CD4-positive, CD25-positive, alpha-beta regulatory T cell (primary cell): Measurements from ENCODE around the gene PTPRG. TPM values are rescaled to one million over a fixed set of nuclear protein-coding genes. Genes with fewer than 3 reads are reported as not detected.

ENCODE experiments used
- ATAC-seq, 2 donors: fragments of 150-1000 bp; cut with Tn5 transposase; one replicate each; pipeline ENCODE4 v1.10.0; 2021; ENCODE audit warnings: low read depth in 2 of 2, moderate number of reproducible peaks in 2 of 2, moderate library complexity in 1 of 2
- DNase-seq, 3 donors: peaks; one replicate each; pipeline versions ENCODE4 v3.0.0 to v3.0.0-alpha.2; 2012 to 2022; ENCODE audit warnings: mixed read lengths in 1 of 3
- H3K27ac ChIP-seq: one replicate; pipeline ENCODE4 v1.7.0; 2013; ENCODE audit warnings: mild to moderate bottlenecking, low read length; ENCODE audit not compliant: insufficient read depth, poor library complexity, severe bottlenecking
- H3K27me3 ChIP-seq: one replicate; pipeline ENCODE4 v1.7.0; 2013; ENCODE audit warnings: low read length; ENCODE audit not compliant: control insufficient read depth, insufficient read depth
- H3K36me3 ChIP-seq: one replicate; pipeline ENCODE4 v1.7.0; 2013; ENCODE audit warnings: mild to moderate bottlenecking, low read length, moderate library complexity; ENCODE audit not compliant: control insufficient read depth, insufficient read depth
- H3K4me1 ChIP-seq: 2 replicates; pipeline ENCODE4 v1.7.0; 2013; ENCODE audit warnings: mild to moderate bottlenecking, low read length; ENCODE audit not compliant: insufficient read depth, control insufficient read depth, poor library complexity, severe bottlenecking
- H3K4me3 ChIP-seq: one replicate; pipeline ENCODE4 v1.7.0; 2013; ENCODE audit warnings: low read depth, mild to moderate bottlenecking, low read length, moderate library complexity
- H3K9me3 ChIP-seq, 2 experiments: 1 replicate in 1 of 2; 2 replicates in 1 of 2; pipeline ENCODE4 v1.7.0; 2013; ENCODE audit warnings: low read length in 2 of 2, mild to moderate bottlenecking in 1 of 2, moderate library complexity in 1 of 2; ENCODE audit not compliant: control insufficient read depth in 2 of 2
- H3K27ac Mint-ChIP-seq, 3 donors: one replicate each; pipeline ENCODE4 v1.8.0; 2020 to 2022; ENCODE audit warnings: mild to moderate bottlenecking in 3 of 3, mixed read lengths in 3 of 3, moderate library complexity in 2 of 3
- H3K27me3 Mint-ChIP-seq: one replicate; pipeline ENCODE4 v1.8.0; 2022; ENCODE audit warnings: mild to moderate bottlenecking, mixed read lengths
- H3K36me3 Mint-ChIP-seq: one replicate; pipeline ENCODE4 v1.8.0; 2020; ENCODE audit warnings: mixed read lengths
- H3K4me1 Mint-ChIP-seq, 4 donors: one replicate each; pipeline ENCODE4 v1.8.0; 2020 to 2022; ENCODE audit warnings: mixed read lengths in 4 of 4, mild to moderate bottlenecking in 1 of 4
- H3K4me3 Mint-ChIP-seq, 4 donors: one replicate each; pipeline ENCODE4 v1.8.0; 2020 to 2022; ENCODE audit warnings: mild to moderate bottlenecking in 4 of 4, mixed read lengths in 4 of 4, moderate library complexity in 3 of 4
- H3K9me3 Mint-ChIP-seq, 7 donors: one replicate each; pipeline ENCODE4 v1.8.0; 2020 to 2022; ENCODE audit warnings: mixed read lengths in 7 of 7, mild to moderate bottlenecking in 3 of 7, moderate library complexity in 2 of 7
- polyA plus RNA-seq, 4 donors: library from polyadenylated mRNA; unstranded; fragments of 300-500 nt; fragmentation: Illumina TruSeq; gene quantifications; one replicate each; pipeline ENCODE4 v1.2.3, GENCODE V29; 2021
- total RNA-seq: library from RNA; stranded (reverse); gene quantifications from one replicate; pipeline ENCODE4 v1.2.3, GENCODE V29; 2022

Gene PTPRG
- total and polyA plus RNA-seq, 5 donors from 2014 or later: not detected

DNA sequence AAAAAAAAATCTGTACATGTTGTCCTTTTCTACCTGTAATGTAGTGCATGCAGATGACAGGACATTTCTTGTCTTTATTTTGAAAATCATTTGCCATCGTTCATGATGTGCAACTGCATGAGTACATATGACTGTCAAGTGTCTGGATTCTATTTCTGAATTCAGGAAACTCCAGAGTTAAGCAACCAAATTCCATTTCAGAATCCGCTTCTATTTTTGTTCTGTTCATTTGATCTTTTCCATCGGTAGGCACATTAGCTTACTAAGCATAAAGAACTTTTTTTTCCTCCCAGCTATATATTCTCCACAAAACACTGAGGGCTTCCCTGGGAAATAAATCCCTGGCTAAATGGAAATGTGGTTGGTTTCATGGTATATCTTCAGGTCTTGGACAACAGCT, 365.6 kb downstream of the PTPRG start:
- Mint-ChIP-seq H3K4me3 (no peak overlapping the region), H3K4me1 (no peaks in the 10 kb centered on the region), H3K27ac (no peak overlapping the region), H3K27me3 (no peaks in the 10 kb centered on the region), H3K36me3 (no peaks in the 10 kb centered on the region), H3K9me3 (peaks cover 0 to 5% (median 1%) of the 10 kb centered on the region in 7 donors)
- H3K4me1 ChIP-seq: no peaks in the 10 kb centered on the region
- H3K9me3 ChIP-seq: no peaks in the 10 kb centered on the region
- H3K27me3 ChIP-seq: no peaks in the 10 kb centered on the region
- ATAC-seq (no peak), DNase-seq (no peak)
- no peak overlapping the region for H3K4me3 ChIP-seq
- H3K27ac ChIP-seq: no peak overlapping the region
- H3K36me3 ChIP-seq: no peaks in the 10 kb centered on the region

DNA sequence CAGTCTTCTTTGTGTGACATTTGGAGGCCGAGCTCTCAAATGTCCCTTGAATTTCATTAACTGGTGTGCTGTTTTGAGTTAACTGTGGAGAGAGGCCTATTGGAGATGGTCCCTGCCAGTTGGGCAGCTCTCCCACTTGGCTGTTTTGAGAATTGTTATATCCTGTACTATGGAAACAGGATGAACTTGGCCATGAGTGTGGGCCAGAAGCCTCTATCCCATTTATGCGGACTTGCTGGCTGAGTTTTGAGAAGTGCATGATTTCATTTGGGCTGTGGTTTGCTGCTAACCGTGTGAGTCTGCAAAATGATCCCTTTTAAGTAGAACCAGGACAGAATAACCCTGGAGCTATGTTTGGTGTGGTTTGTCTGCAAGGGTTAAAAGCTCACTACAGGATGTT, 366.0 kb downstream of the PTPRG start:
- DNase-seq: no peak
- no peak overlapping the region for H3K27ac Mint-ChIP-seq

DNA sequence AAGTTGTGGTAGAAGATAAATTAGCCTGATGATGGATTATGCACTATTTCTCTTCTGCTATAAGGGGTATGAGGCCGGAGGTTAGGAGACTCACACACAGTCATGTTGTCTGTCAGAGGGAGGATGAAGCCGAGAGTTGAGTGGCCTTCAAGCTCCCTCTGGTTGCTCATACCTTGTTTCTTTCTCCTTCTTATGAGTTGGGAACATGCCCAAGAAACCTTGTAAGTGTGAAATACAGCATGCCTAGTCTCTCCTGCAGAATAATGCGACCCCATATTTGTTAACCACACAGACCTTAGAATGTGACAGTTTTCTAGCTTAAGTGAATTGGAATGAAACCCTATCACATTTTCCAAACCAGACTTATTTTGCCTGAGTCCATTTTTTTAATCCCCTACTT, 366.7 kb downstream of the PTPRG start:
- Histone ChIP-seq H3K4me1 (no peaks in the 10 kb centered on the region), H3K36me3 (no peaks in the 10 kb centered on the region), H3K4me3 (no peak overlapping the region), H3K27me3 (no peaks in the 10 kb centered on the region), H3K27ac (no peak overlapping the region), H3K9me3 (no peaks in the 10 kb centered on the region)
- Mint-ChIP-seq H3K9me3 (peaks cover 0 to 5% (median 1%) of the 10 kb centered on the region in 7 donors), H3K27me3 (no peaks in the 10 kb centered on the region), H3K4me3 (peak overlapping the region in 1 of 4 donors; percentile 1), H3K36me3 (no peaks in the 10 kb centered on the region), H3K27ac (no peak overlapping the region), H3K4me1 (no peaks in the 10 kb centered on the region)
- DNase-seq (no peak), ATAC-seq (no peak)

More for the DNA sequence above, 366.0 kb downstream of the PTPRG start:
- Mint-ChIP-seq H3K9me3 (peaks cover 0 to 5% (median 1%) of the 10 kb centered on the region in 7 donors), H3K36me3 (no peaks in the 10 kb centered on the region), H3K4me1 (no peaks in the 10 kb centered on the region), H3K27me3 (no peaks in the 10 kb centered on the region), H3K4me3 (no peak overlapping the region)
- Histone ChIP-seq H3K27ac (no peak overlapping the region), H3K36me3 (no peaks in the 10 kb centered on the region), H3K9me3 (no peaks in the 10 kb centered on the region), H3K4me3 (no peak overlapping the region), H3K27me3 (no peaks in the 10 kb centered on the region), H3K4me1 (no peaks in the 10 kb centered on the region)
- no peak for ATAC-seq

DNA sequence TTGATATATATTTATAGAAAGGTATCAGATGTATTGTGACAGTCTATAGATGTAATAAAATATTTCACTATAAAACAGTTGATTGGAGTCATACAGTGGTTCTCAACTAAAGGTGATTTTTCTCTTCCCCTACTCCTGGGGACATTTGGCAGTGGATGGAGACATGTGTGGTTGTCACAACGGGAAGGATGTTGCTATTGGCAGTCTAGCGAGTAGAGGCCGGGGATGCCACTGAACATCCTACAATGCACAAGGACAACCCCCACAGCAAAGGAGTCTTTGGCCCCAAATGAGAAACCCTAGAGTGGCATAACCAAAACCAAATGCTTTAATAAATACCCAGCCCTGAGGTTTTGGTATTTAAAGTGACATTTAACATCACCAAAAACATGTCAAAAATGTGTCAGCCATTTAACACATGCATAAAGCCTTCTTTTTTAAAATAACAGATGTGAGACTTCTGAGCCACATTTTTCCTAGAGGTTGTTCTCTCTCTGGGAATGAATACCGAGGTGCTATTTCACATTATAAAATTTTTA, 367.5 kb downstream of the PTPRG start:
- no peak for ATAC-seq
- Histone ChIP-seq H3K4me3 (no peak overlapping the region), H3K36me3 (no peaks in the 10 kb centered on the region), H3K9me3 (no peaks in the 10 kb centered on the region), H3K27me3 (no peaks in the 10 kb centered on the region), H3K4me1 (no peaks in the 10 kb centered on the region), H3K27ac (no peak overlapping the region)
- no peaks in the 10 kb centered on the region for H3K4me1 Mint-ChIP-seq
- no peak for DNase-seq
- no peaks in the 10 kb centered on the region for H3K27me3 Mint-ChIP-seq
- peaks cover 0 to 5% (median 1%) of the 10 kb centered on the region in 7 donors for H3K9me3 Mint-ChIP-seq
- no peak overlapping the region for H3K4me3 Mint-ChIP-seq
- no peak overlapping the region for H3K27ac Mint-ChIP-seq
- H3K36me3 Mint-ChIP-seq: no peaks in the 10 kb centered on the region

DNA sequence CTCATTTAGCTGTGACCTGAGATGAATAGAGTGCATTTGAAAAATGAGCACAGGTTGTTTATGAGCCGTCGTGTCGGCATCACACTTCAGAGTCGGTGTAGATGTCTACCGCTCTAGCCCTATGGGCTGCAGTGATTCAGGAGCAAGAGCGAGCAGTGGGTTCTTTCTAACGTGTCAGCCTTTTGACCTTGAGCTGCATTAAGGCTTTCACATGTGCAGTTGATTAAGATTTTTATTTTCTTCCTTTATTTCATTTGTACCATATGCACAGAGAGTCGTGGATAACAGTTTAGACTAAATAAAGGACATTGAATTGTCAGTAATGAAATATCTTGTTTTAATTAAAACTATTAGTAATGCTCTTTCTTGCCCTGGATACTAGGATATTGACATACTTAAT, 368.2 kb downstream of the PTPRG start:
- no peaks in the 10 kb centered on the region for H3K27me3 ChIP-seq
- DNase-seq (no peak), ATAC-seq (no peak)
- H3K27ac ChIP-seq: no peak overlapping the region
- no peaks in the 10 kb centered on the region for H3K36me3 ChIP-seq
- H3K36me3 Mint-ChIP-seq: no peaks in the 10 kb centered on the region
- no peaks in the 10 kb centered on the region for H3K9me3 ChIP-seq
- H3K4me3 Mint-ChIP-seq: no peak overlapping the region
- no peak overlapping the region for H3K27ac Mint-ChIP-seq
- H3K9me3 Mint-ChIP-seq: peaks cover 0 to 5% (median under 1%) of the 10 kb centered on the region in 7 donors
- no peaks in the 10 kb centered on the region for H3K4me1 ChIP-seq
- H3K27me3 Mint-ChIP-seq: no peaks in the 10 kb centered on the region
- no peak overlapping the region for H3K4me3 ChIP-seq
- H3K4me1 Mint-ChIP-seq: no peaks in the 10 kb centered on the region

DNA sequence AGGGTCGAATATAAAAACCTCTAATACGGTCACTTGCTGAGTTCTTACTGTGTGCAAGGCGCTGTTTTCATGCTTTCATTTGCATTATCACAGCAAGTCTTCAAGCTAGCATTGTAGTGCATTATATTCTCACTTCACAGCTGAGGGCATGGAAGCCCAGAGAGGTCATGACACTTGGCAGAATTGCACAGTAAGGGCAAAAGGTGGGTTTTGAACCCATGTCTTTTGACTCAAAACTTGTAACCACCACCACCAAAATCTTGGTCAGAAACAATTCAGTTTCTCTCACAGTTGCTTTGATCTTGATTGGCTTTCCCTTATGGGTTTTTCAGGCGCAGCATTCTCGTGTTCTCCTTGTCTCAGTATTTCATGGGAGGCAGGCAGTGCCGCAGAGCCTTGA, 371.1 kb downstream of the PTPRG start:
- H3K27me3 Mint-ChIP-seq: no peaks in the 10 kb centered on the region
- no peaks in the 10 kb centered on the region for H3K4me1 ChIP-seq

DNA sequence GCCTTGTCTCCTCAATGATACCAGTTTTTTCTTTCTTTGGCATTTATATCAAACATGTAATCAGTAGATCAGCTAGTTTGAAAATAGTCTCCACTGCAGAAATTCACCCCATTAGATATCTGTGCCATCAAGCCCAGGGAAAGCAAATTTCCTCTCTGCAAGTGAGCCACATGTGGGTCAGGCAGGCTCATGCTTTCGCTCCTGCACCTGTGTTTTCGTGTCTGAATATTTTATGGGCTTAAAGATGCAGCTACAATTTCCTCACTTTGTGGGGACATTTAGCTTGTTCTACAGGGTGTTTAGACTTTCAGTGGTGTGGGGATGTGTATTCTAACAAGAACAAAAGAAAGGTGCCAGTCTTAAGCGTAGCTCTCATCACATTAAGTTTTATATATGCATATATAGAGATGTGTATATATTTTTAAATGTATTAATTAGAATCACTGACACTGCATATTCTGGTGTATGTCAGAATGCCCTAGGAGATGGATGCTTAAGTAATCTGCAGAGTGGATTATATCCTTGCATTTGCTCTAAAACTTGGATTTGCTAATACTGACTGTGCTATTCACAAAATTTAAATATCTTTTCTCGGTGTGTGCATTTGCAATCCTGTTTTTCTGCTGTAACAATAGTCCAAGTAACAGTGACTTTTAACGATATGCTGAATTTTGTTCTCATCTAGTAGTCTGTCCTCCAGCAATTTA, 372.6 kb downstream of the PTPRG start:
- H3K4me1 Mint-ChIP-seq: no peaks in the 10 kb centered on the region
- H3K4me3 Mint-ChIP-seq: no peak overlapping the region
- DNase-seq (no peak), ATAC-seq (no peak)
- no peaks in the 10 kb centered on the region for H3K27me3 ChIP-seq
- H3K27me3 Mint-ChIP-seq: no peaks in the 10 kb centered on the region
- no peak overlapping the region for H3K27ac ChIP-seq
- no peak overlapping the region for H3K4me3 ChIP-seq
- H3K36me3 ChIP-seq: no peaks in the 10 kb centered on the region
- no peaks in the 10 kb centered on the region for H3K4me1 ChIP-seq
- H3K9me3 ChIP-seq: no peaks in the 10 kb centered on the region
- no peak overlapping the region for H3K27ac Mint-ChIP-seq
- no peaks in the 10 kb centered on the region for H3K36me3 Mint-ChIP-seq
- H3K9me3 Mint-ChIP-seq: peaks cover 0 to 7% (median 2%) of the 10 kb centered on the region in 7 donors

More for the DNA sequence above, 371.1 kb downstream of the PTPRG start:
- ATAC-seq (no peak), DNase-seq (no peak)
- no peak overlapping the region for H3K4me3 Mint-ChIP-seq
- Histone ChIP-seq H3K27ac (no peak overlapping the region), H3K9me3 (no peaks in the 10 kb centered on the region), H3K4me3 (no peak overlapping the region), H3K27me3 (no peaks in the 10 kb centered on the region), H3K36me3 (no peaks in the 10 kb centered on the region)
- H3K4me1 Mint-ChIP-seq: no peaks in the 10 kb centered on the region
- H3K36me3 Mint-ChIP-seq: no peaks in the 10 kb centered on the region
- H3K27ac Mint-ChIP-seq: no peak overlapping the region
- H3K9me3 Mint-ChIP-seq: peaks cover 0 to 7% (median 2%) of the 10 kb centered on the region in 7 donors

DNA sequence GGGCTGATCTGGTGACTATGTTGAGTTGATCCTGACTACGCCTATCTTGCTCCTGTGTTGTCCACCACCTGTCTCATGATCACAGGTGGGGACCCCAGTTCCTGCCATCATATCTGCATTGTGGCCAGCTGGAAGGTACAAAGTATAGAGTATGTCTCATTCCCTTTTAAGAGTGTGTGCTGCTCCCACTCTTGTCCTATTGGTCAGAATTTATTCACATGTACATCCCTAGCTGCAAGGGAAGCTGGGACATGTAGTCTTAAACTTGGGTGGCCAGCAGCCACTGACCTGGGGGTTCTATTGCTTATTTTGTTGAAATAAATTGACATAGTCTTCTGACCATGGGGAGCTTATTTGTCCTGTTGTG, 373.1 kb downstream of the PTPRG start:
- Mint-ChIP-seq H3K36me3 (no peaks in the 10 kb centered on the region), H3K4me3 (no peak overlapping the region), H3K4me1 (no peaks in the 10 kb centered on the region), H3K27me3 (no peaks in the 10 kb centered on the region), H3K27ac (no peak overlapping the region), H3K9me3 (peaks cover 0 to 7% (median under 1%) of the 10 kb centered on the region in 7 donors)
- Histone ChIP-seq H3K27me3 (no peaks in the 10 kb centered on the region), H3K4me3 (no peak overlapping the region), H3K9me3 (no peaks in the 10 kb centered on the region), H3K27ac (no peak overlapping the region), H3K4me1 (no peaks in the 10 kb centered on the region), H3K36me3 (no peaks in the 10 kb centered on the region)
- no peak for ATAC-seq
- no peak for DNase-seq
